NT2/D1 (cell line): ENCODE measurements around the gene LELP1.

Experiments
- SUZ12 ChIP-seq: IDR thresholded peaks from 2 replicates; pipeline ENCODE4 v1.6.1; 2011; ENCODE audit not compliant: insufficient read length, insufficient read depth; ENCODE audit errors: extremely low read depth
- YY1 ChIP-seq: IDR thresholded peaks from 2 replicates; pipeline ENCODE4 v1.6.1; 2011; ENCODE audit not compliant: insufficient read length, insufficient read depth
- ZNF274 ChIP-seq: IDR thresholded peaks from 2 replicates; pipeline ENCODE4 v1.6.1; 2011; ENCODE audit warnings: mild to moderate bottlenecking, low read depth, low read length

GRCh38 chr1:153246825-153247224 is 43.6 kb downstream of the LELP1 start:
- TF ChIP-seq YY1 = no peak
- no peak for TF ChIP-seq ZNF274
- TF ChIP-seq SUZ12 = no peak
